Ramos (cell line): Measurements from ENCODE around the gene LY9.

Source experiments
- in situ Hi-C: fragments of 300-500 bp; cut with MboI; formaldehyde crosslinking; loops from one replicate; pipeline ENCODE4 v1.14.3; 2022; ENCODE audit warnings: low sequenced_read_pairs; ENCODE audit not compliant: unreplicated experiment

LY9 gene

GRCh38 chr1:160830321-160831153 is 34.6 kb downstream of the LY9 start:
- in situ Hi-C loops = no loop called here

GRCh38 chr1:160834945-160835565 is 39.1 kb downstream of the LY9 start:
- in situ Hi-C loops = loop anchor here (5.0 kb wide), 1 partner anchor 117 kb away; the partner anchor contains the start of gene ITLN2

- in situ Hi-C loops = loop anchor here (5.0 kb wide), 1 partner anchor 117 kb away; the partner anchor contains the start of gene ITLN2
These were observed 39.8 kb downstream of the LY9 start for GRCh38 chr1:160835751-160836150.

GRCh38 chr1:160836561-160836960 is 40.6 kb downstream of the LY9 start:
- in situ Hi-C loops = loop anchor here (5.0 kb wide), 1 partner anchor 116 kb away; the partner anchor contains the start of gene ITLN2

GRCh38 chr1:160836981-160837557 is 41.1 kb downstream of the LY9 start:
- in situ Hi-C loops = loop anchor here (5.0 kb wide), 1 partner anchor 115 kb away; the partner anchor contains the start of gene ITLN2

- in situ Hi-C loops = loop anchor here (5.0 kb wide), 1 partner anchor 115 kb away; the partner anchor contains the start of gene ITLN2
These were observed 41.7 kb downstream of the LY9 start for GRCh38 chr1:160837558-160838205.

GRCh38 chr1:160838888-160839287 is 42.9 kb downstream of the LY9 start:
- in situ Hi-C loops = loop anchor here (5.0 kb wide), 1 partner anchor 113 kb away; the partner anchor contains the start of gene ITLN2

GRCh38 chr1:160839746-160840145 is 43.8 kb downstream of the LY9 start:
- in situ Hi-C loops = loop anchor here (5.0 kb wide), 1 partner anchor 113 kb away; the partner anchor contains the start of gene ITLN2

- in situ Hi-C loops = no loop called here
These were observed 45.1 kb downstream of the LY9 start for GRCh38 chr1:160841079-160841478.

GRCh38 chr1:160844447-160845232 is 48.7 kb downstream of the LY9 start:
- in situ Hi-C loops = no loop called here

GRCh38 chr1:160846281-160846680 is 50.3 kb downstream of the LY9 start:
- in situ Hi-C loops = no loop called here

GRCh38 chr1:160850541-160850940 is 54.6 kb downstream of the LY9 start:
- in situ Hi-C loops = no loop called here

- in situ Hi-C loops = no loop called here
These were observed 55.0 kb downstream of the LY9 start for GRCh38 chr1:160850993-160851392.

GRCh38 chr1:160853014-160853413 is 57.0 kb downstream of the LY9 start:
- in situ Hi-C loops = no loop called here

- in situ Hi-C loops = no loop called here
These were observed 57.8 kb downstream of the LY9 start for GRCh38 chr1:160853754-160854153.

- in situ Hi-C loops = no loop called here
These were observed 59.4 kb downstream of the LY9 start for GRCh38 chr1:160855181-160855981.

- in situ Hi-C loops = no loop called here
These were observed 62.1 kb downstream of the LY9 start for GRCh38 chr1:160858097-160858496.

- in situ Hi-C loops = no loop called here
These were observed 62.5 kb downstream of the LY9 start for GRCh38 chr1:160858507-160858906.

- in situ Hi-C loops = no loop called here
These were observed 63.2 kb downstream of the LY9 start for GRCh38 chr1:160859166-160859565.
